HG02759 (cell line): ENCODE measurements around the gene AFAP1L1.
"Not testable (repeated sequence)": the region's sequence is repeated elsewhere in the genome, so short reads cannot be mapped to it uniquely, and the experiment has no call there.

Source experiments
- ATAC-seq: cut with Tn5 transposase; IDR thresholded peaks from one replicate; pipeline ENCODE4 v1.9.1; 2021; ENCODE audit warnings: mild to moderate bottlenecking, moderate library complexity; ENCODE audit not compliant: unreplicated experiment

AFAP1L1 gene

GRCh38 chr5:149260761-149261160, 10.9 kb upstream of the AFAP1L1 start:
- no peak for ATAC-seq

GRCh38 chr5:149261246-149261645, 10.4 kb upstream of the AFAP1L1 start:
- no peak for ATAC-seq

- no peak for ATAC-seq
These were observed 9.3 kb upstream of the AFAP1L1 start for GRCh38 chr5:149262315-149262714.

- peak; percentile 92 for ATAC-seq
These were observed 7.1 kb upstream of the AFAP1L1 start for GRCh38 chr5:149264439-149265067.

- ATAC-seq = no peak
These were observed 6.6 kb upstream of the AFAP1L1 start for GRCh38 chr5:149265068-149265465.

- ATAC-seq = no peak
These were observed 6.1 kb upstream of the AFAP1L1 start for GRCh38 chr5:149265597-149265996.

GRCh38 chr5:149267241-149267973, 4.3 kb upstream of the AFAP1L1 start:
- ATAC-seq = no peak

- peak; percentile 51 for ATAC-seq
These were observed 2.6 kb upstream of the AFAP1L1 start for GRCh38 chr5:149268928-149269557.

GRCh38 chr5:149271195-149271715, 404 bp upstream of the AFAP1L1 start:
- ATAC-seq = no peak

GRCh38 chr5:149272781-149273180, 1.1 kb downstream of the AFAP1L1 start:
- not testable (repeated sequence) for ATAC-seq

GRCh38 chr5:149273237-149273636, 1.6 kb downstream of the AFAP1L1 start:
- no peak for ATAC-seq

GRCh38 chr5:149273950-149274349, 2.3 kb downstream of the AFAP1L1 start:
- ATAC-seq = no peak

- no peak for ATAC-seq
These were observed 3.3 kb downstream of the AFAP1L1 start for GRCh38 chr5:149274939-149275338.

- ATAC-seq = no peak
These were observed 6.1 kb downstream of the AFAP1L1 start for GRCh38 chr5:149277801-149278200.

- no peak for ATAC-seq
These were observed 7.0 kb downstream of the AFAP1L1 start for GRCh38 chr5:149278451-149279210.

- no peak for ATAC-seq
These were observed 8.0 kb downstream of the AFAP1L1 start for GRCh38 chr5:149279661-149280060.

GRCh38 chr5:149280124-149280523, 8.5 kb downstream of the AFAP1L1 start:
- ATAC-seq = no peak

GRCh38 chr5:149280802-149281201, 9.1 kb downstream of the AFAP1L1 start:
- no peak for ATAC-seq

GRCh38 chr5:149282027-149282965, 10.6 kb downstream of the AFAP1L1 start:
- ATAC-seq = no peak

GRCh38 chr5:149282966-149283332, 11.3 kb downstream of the AFAP1L1 start:
- ATAC-seq = no peak
